ENCODE measurements around the gene GALNT14.

GALNT14 gene

GRCh38 chr2:30998672-30999071, 139.6 kb downstream of the GALNT14 start:
- no peak overlapping the region for H3K4me3 ChIP-seq (ENCODE audit: low read length)
- H3K36me3 ChIP-seq (ENCODE audit: insufficient read depth, low read length): no peaks in the 10 kb centered on the region
- H3K4me1 ChIP-seq (ENCODE audit: insufficient read depth, low read length): no peaks in the 10 kb centered on the region
- no peak overlapping the region for H2AFZ ChIP-seq (ENCODE audit: low read depth, low read length)
- no peaks in the 10 kb centered on the region for H3K9me3 ChIP-seq (ENCODE audit: low read length)
- no peaks in the 10 kb centered on the region for H3K27me3 ChIP-seq (ENCODE audit: insufficient read depth, low read length)

- Histone ChIP-seq H3K36me3 (ENCODE audit: insufficient read depth, low read length) (no peaks in the 10 kb centered on the region), H3K4me1 (ENCODE audit: insufficient read depth, low read length) (no peaks in the 10 kb centered on the region), H3K9me3 (ENCODE audit: low read length) (no peaks in the 10 kb centered on the region), H2AFZ (ENCODE audit: low read depth, low read length) (no peak overlapping the region), H3K4me3 (ENCODE audit: low read length) (no peak overlapping the region), H3K27me3 (ENCODE audit: insufficient read depth, low read length) (no peaks in the 10 kb centered on the region)
Measured at GRCh38 chr2:30997979-30998378, 140.3 kb downstream of the GALNT14 start.

GRCh38 chr2:30994227-30995056, 143.8 kb downstream of the GALNT14 start:
- H3K4me3 ChIP-seq (ENCODE audit: low read length): no peak overlapping the region
- H3K27me3 ChIP-seq (ENCODE audit: insufficient read depth, low read length): no peaks in the 10 kb centered on the region

GRCh38 chr2:30992781-30993180, 145.5 kb downstream of the GALNT14 start:
- Histone ChIP-seq H3K9me3 (ENCODE audit: low read length) (no peaks in the 10 kb centered on the region), H3K4me1 (ENCODE audit: insufficient read depth, low read length) (no peaks in the 10 kb centered on the region), H3K36me3 (ENCODE audit: insufficient read depth, low read length) (no peaks in the 10 kb centered on the region), H3K27me3 (ENCODE audit: insufficient read depth, low read length) (no peaks in the 10 kb centered on the region), H3K4me3 (ENCODE audit: low read length) (no peak overlapping the region), H2AFZ (ENCODE audit: low read depth, low read length) (no peak overlapping the region)

More at GRCh38 chr2:30994227-30995056, 143.8 kb downstream of the GALNT14 start:
- H2AFZ ChIP-seq (ENCODE audit: low read depth, low read length): no peak overlapping the region
- no peaks in the 10 kb centered on the region for H3K9me3 ChIP-seq (ENCODE audit: low read length)
- H3K36me3 ChIP-seq (ENCODE audit: insufficient read depth, low read length): no peaks in the 10 kb centered on the region
- H3K4me1 ChIP-seq (ENCODE audit: insufficient read depth, low read length): no peaks in the 10 kb centered on the region

GRCh38 chr2:30990671-30991070, 147.6 kb downstream of the GALNT14 start:
- no peaks in the 10 kb centered on the region for H3K36me3 ChIP-seq (ENCODE audit: insufficient read depth, low read length)
- no peaks in the 10 kb centered on the region for H3K4me1 ChIP-seq (ENCODE audit: insufficient read depth, low read length)
- no peaks in the 10 kb centered on the region for H3K27me3 ChIP-seq (ENCODE audit: insufficient read depth, low read length)
- H2AFZ ChIP-seq (ENCODE audit: low read depth, low read length): no peak overlapping the region
- H3K9me3 ChIP-seq (ENCODE audit: low read length): no peaks in the 10 kb centered on the region
- no peak overlapping the region for H3K4me3 ChIP-seq (ENCODE audit: low read length)

- H3K4me1 ChIP-seq (ENCODE audit: insufficient read depth, low read length): no peaks in the 10 kb centered on the region
- no peaks in the 10 kb centered on the region for H3K36me3 ChIP-seq (ENCODE audit: insufficient read depth, low read length)
- no peak overlapping the region for H3K4me3 ChIP-seq (ENCODE audit: low read length)
- H3K27me3 ChIP-seq (ENCODE audit: insufficient read depth, low read length): no peaks in the 10 kb centered on the region
- H2AFZ ChIP-seq (ENCODE audit: low read depth, low read length): no peak overlapping the region
- H3K9me3 ChIP-seq (ENCODE audit: low read length): no peaks in the 10 kb centered on the region
Measured at GRCh38 chr2:30990176-30990575, 148.1 kb downstream of the GALNT14 start.

- Histone ChIP-seq H3K27me3 (ENCODE audit: insufficient read depth, low read length) (no peaks in the 10 kb centered on the region), H3K4me1 (ENCODE audit: insufficient read depth, low read length) (no peaks in the 10 kb centered on the region), H3K36me3 (ENCODE audit: insufficient read depth, low read length) (no peaks in the 10 kb centered on the region), H3K9me3 (ENCODE audit: low read length) (no peaks in the 10 kb centered on the region), H3K4me3 (ENCODE audit: low read length) (no peak overlapping the region), H2AFZ (ENCODE audit: low read depth, low read length) (no peak overlapping the region)
Measured at GRCh38 chr2:30989746-30990145, 148.5 kb downstream of the GALNT14 start.

GRCh38 chr2:30987566-30987965, 150.7 kb downstream of the GALNT14 start:
- Histone ChIP-seq H2AFZ (ENCODE audit: low read depth, low read length) (no peak overlapping the region), H3K4me3 (ENCODE audit: low read length) (no peak overlapping the region)

GRCh38 chr2:30986231-30986580, 152.0 kb downstream of the GALNT14 start:
- no peak overlapping the region for H3K4me3 ChIP-seq (ENCODE audit: low read length)
- H2AFZ ChIP-seq (ENCODE audit: low read depth, low read length): no peak overlapping the region
- no peaks in the 10 kb centered on the region for H3K27me3 ChIP-seq (ENCODE audit: insufficient read depth, low read length)

More at GRCh38 chr2:30987566-30987965, 150.7 kb downstream of the GALNT14 start:
- H3K9me3 ChIP-seq (ENCODE audit: low read length): no peaks in the 10 kb centered on the region
- H3K27me3 ChIP-seq (ENCODE audit: insufficient read depth, low read length): no peaks in the 10 kb centered on the region
- no peaks in the 10 kb centered on the region for H3K4me1 ChIP-seq (ENCODE audit: insufficient read depth, low read length)
- no peaks in the 10 kb centered on the region for H3K36me3 ChIP-seq (ENCODE audit: insufficient read depth, low read length)

GRCh38 chr2:30985493-30986230, 152.6 kb downstream of the GALNT14 start:
- Histone ChIP-seq H3K4me3 (ENCODE audit: low read length) (no peak overlapping the region), H3K4me1 (ENCODE audit: insufficient read depth, low read length) (no peaks in the 10 kb centered on the region), H3K9me3 (ENCODE audit: low read length) (no peaks in the 10 kb centered on the region), H2AFZ (ENCODE audit: low read depth, low read length) (no peak overlapping the region), H3K27me3 (ENCODE audit: insufficient read depth, low read length) (no peaks in the 10 kb centered on the region), H3K36me3 (ENCODE audit: insufficient read depth, low read length) (no peaks in the 10 kb centered on the region)

More at GRCh38 chr2:30986231-30986580, 152.0 kb downstream of the GALNT14 start:
- no peaks in the 10 kb centered on the region for H3K9me3 ChIP-seq (ENCODE audit: low read length)
- no peaks in the 10 kb centered on the region for H3K4me1 ChIP-seq (ENCODE audit: insufficient read depth, low read length)
- H3K36me3 ChIP-seq (ENCODE audit: insufficient read depth, low read length): no peaks in the 10 kb centered on the region

- Histone ChIP-seq H3K36me3 (ENCODE audit: insufficient read depth, low read length) (no peaks in the 10 kb centered on the region), H2AFZ (ENCODE audit: low read depth, low read length) (no peak overlapping the region), H3K4me3 (ENCODE audit: low read length) (no peak overlapping the region), H3K4me1 (ENCODE audit: insufficient read depth, low read length) (no peaks in the 10 kb centered on the region), H3K27me3 (ENCODE audit: insufficient read depth, low read length) (no peaks in the 10 kb centered on the region), H3K9me3 (ENCODE audit: low read length) (no peaks in the 10 kb centered on the region)
Measured at GRCh38 chr2:30984148-30984547, 154.1 kb downstream of the GALNT14 start.

GRCh38 chr2:30981510-30981909, 156.7 kb downstream of the GALNT14 start:
- Histone ChIP-seq H3K4me1 (ENCODE audit: insufficient read depth, low read length) (no peaks in the 10 kb centered on the region), H2AFZ (ENCODE audit: low read depth, low read length) (no peak overlapping the region), H3K4me3 (ENCODE audit: low read length) (no peak overlapping the region), H3K9me3 (ENCODE audit: low read length) (no peaks in the 10 kb centered on the region), H3K27me3 (ENCODE audit: insufficient read depth, low read length) (no peaks in the 10 kb centered on the region), H3K36me3 (ENCODE audit: insufficient read depth, low read length) (no peaks in the 10 kb centered on the region)

- H2AFZ ChIP-seq (ENCODE audit: low read depth, low read length): no peak overlapping the region
- no peaks in the 10 kb centered on the region for H3K9me3 ChIP-seq (ENCODE audit: low read length)
- no peaks in the 10 kb centered on the region for H3K27me3 ChIP-seq (ENCODE audit: insufficient read depth, low read length)
- H3K4me3 ChIP-seq (ENCODE audit: low read length): no peak overlapping the region
- H3K4me1 ChIP-seq (ENCODE audit: insufficient read depth, low read length): no peaks in the 10 kb centered on the region
- no peaks in the 10 kb centered on the region for H3K36me3 ChIP-seq (ENCODE audit: insufficient read depth, low read length)
Measured at GRCh38 chr2:30981096-30981495, 157.1 kb downstream of the GALNT14 start.
